Mucosa of stomach (tissue), 1 donor: ENCODE results near the gene CTSH.
A peak's percentile ranks its signal among the peaks of the same experiment; 100 is the strongest.

Experiments used
- H3K27me3 ChIP-seq: one replicate; pipeline ENCODE4 v1.7.0; 2013; ENCODE audit warnings: mild to moderate bottlenecking, low read length; ENCODE audit not compliant: control insufficient read depth, insufficient read depth
- H3K36me3 ChIP-seq: one replicate; pipeline ENCODE4 v1.7.0; 2013; ENCODE audit warnings: low read length; ENCODE audit not compliant: control insufficient read depth, insufficient read depth
- H3K4me1 ChIP-seq: one replicate; pipeline ENCODE4 v1.7.0; 2013; ENCODE audit warnings: mild to moderate bottlenecking, low read length; ENCODE audit not compliant: control insufficient read depth, insufficient read depth
- H3K4me3 ChIP-seq: one replicate; pipeline ENCODE4 v1.7.0; 2013; ENCODE audit warnings: low read length
- H3K9ac ChIP-seq: one replicate; pipeline ENCODE4 v1.7.0; 2013; ENCODE audit warnings: mild to moderate bottlenecking, low read length, moderate library complexity
- H3K9me3 ChIP-seq: one replicate; pipeline ENCODE4 v1.7.0; 2013; ENCODE audit warnings: mild to moderate bottlenecking, low read length, moderate library complexity; ENCODE audit not compliant: control insufficient read depth
- donor health status: Pancreatic carcinoma.

CTSH gene

GRCh38 chr15:78974272-78974918 lies 29.5 kb upstream of the CTSH start:
- H3K36me3 ChIP-seq, result no peaks in the 10 kb centered on the region
- H3K4me3 ChIP-seq, result no peak overlapping the region
- H3K27me3 ChIP-seq, result no peaks in the 10 kb centered on the region
- H3K9me3 ChIP-seq, result no peaks in the 10 kb centered on the region
- H3K4me1 ChIP-seq, result peaks cover 9% of the 10 kb centered on the region
- H3K9ac ChIP-seq, result no peak overlapping the region

- Histone ChIP-seq H3K9me3 (no peaks in the 10 kb centered on the region), H3K9ac (no peak overlapping the region), H3K36me3 (no peaks in the 10 kb centered on the region), H3K4me1 (peaks cover 18% of the 10 kb centered on the region), H3K27me3 (no peaks in the 10 kb centered on the region), H3K4me3 (no peak overlapping the region)
Observed at GRCh38 chr15:78969687-78970349, 25.0 kb upstream of the CTSH start.

DNA sequence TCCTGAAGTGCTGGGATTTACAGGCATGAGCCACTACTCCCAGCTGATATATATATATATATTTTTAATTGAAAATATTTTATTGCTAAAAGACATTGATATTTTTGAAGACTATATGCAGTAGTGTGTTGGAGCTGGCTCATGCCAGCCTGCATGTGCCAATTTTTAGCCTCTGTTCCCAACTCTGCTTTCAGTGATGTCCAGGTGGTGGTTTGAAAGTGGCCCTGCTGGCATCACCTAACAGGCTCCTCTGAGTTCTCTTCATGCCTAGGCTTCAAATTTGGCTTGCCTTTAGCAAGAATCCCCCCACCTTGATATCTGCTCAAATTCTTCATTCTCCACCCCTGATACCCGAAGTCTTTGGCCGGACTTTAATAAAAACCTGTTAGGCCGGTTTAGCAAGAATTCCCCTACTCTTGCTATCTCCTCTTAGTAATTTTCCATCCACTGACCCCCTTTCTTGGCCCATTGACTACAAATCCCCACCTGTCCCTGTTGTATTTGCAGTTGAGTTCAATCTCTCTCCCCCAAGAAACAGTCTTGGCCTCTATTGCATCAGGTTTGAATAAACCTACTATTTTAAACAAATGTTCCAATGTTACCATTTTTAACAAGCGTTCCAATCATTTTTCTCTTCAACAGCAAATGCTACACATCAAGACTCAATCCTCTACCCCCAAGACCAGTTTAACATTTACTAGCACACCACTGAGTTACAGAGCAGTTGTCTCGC lies 23.9 kb upstream of the CTSH start:
- H3K9me3 ChIP-seq, result no peaks in the 10 kb centered on the region
- H3K9ac ChIP-seq, result no peak overlapping the region
- H3K36me3 ChIP-seq, result no peaks in the 10 kb centered on the region
- H3K4me3 ChIP-seq, result no peak overlapping the region
- H3K27me3 ChIP-seq, result no peaks in the 10 kb centered on the region
- H3K4me1 ChIP-seq, result peaks cover 18% of the 10 kb centered on the region

DNA sequence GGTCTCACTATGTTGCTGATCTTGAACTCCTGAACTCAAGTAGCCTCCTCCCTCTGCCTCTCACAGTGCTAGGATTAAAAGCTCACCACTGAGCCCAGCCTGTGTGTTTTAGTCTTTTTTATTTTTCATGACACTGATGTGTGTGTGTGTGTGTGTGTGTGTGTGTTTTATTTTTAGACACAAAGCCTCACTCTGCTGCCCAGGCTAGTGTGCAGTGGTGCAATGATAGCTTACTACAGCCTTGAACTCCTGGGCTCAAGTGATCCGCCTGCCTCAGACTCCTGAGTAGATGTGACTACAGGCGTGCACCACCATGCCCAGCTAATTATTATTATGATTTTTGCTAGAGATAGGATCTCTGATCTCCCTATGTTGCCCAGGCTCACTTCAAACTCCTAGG lies 23.3 kb upstream of the CTSH start:
- peaks cover 21% of the 10 kb centered on the region for H3K4me1 ChIP-seq
- H3K9ac ChIP-seq, result no peak overlapping the region
- no peaks in the 10 kb centered on the region for H3K27me3 ChIP-seq
- no peak overlapping the region for H3K4me3 ChIP-seq
- H3K9me3 ChIP-seq, result no peaks in the 10 kb centered on the region
- H3K36me3 ChIP-seq, result no peaks in the 10 kb centered on the region

DNA sequence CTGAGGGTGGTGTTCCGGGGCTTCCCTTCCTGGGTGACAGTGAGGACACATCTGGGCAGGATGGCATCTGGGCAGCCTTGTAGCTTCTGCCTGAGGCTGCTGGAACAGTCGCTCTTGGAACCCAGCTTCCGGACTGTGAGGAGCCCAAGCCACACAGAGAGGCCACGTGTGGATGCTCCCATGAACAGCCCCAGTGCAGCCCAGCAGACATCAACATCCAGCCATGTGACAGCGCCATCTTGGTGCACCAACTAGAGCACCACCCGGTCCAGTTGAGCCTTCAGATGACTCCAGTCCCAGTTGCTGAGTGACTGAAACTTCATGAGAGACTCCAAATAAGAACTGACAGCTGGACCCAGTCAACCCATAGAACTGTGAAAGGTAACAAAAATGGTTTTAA lies 15.5 kb upstream of the CTSH start:
- H3K27me3 ChIP-seq, result no peaks in the 10 kb centered on the region
- H3K9me3 ChIP-seq, result no peaks in the 10 kb centered on the region
- H3K36me3 ChIP-seq, result no peaks in the 10 kb centered on the region
- H3K4me3 ChIP-seq, result no peak overlapping the region
- H3K9ac ChIP-seq, result no peak overlapping the region
- H3K4me1 ChIP-seq, result peaks cover 3% of the 10 kb centered on the region

- Histone ChIP-seq H3K36me3 (no peaks in the 10 kb centered on the region), H3K4me3 (no peak overlapping the region), H3K4me1 (peaks cover 3% of the 10 kb centered on the region)
Observed at GRCh38 chr15:78959360-78959759, 14.5 kb upstream of the CTSH start.

GRCh38 chr15:78957416-78958093 lies 12.7 kb upstream of the CTSH start:
- Histone ChIP-seq H3K4me1 (peaks cover 5% of the 10 kb centered on the region), H3K9ac (no peak overlapping the region), H3K27me3 (no peaks in the 10 kb centered on the region), H3K4me3 (no peak overlapping the region), H3K9me3 (no peaks in the 10 kb centered on the region), H3K36me3 (no peaks in the 10 kb centered on the region)

More at GRCh38 chr15:78959360-78959759, 14.5 kb upstream of the CTSH start:
- Histone ChIP-seq H3K9me3 (no peaks in the 10 kb centered on the region), H3K27me3 (no peaks in the 10 kb centered on the region), H3K9ac (no peak overlapping the region)

DNA sequence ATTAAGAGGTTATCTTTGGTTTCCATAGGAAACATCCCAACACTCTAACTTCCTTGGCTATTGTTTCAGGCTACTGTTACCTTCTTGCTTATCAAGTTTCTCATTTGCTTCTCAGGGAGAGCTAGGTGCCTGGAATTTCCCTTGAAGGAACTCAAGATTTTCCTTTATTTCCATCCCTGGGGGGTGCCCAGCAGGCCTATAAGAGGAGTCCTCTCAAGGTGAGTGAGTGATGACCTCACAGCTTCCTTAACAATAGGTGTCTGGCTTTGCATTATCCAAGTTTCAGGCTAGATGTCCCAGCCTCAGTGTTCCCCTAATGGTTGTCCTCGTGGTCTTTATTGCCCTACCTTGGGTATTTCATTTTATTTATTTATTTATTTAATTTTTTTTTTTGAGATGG lies 12.1 kb upstream of the CTSH start:
- Histone ChIP-seq H3K4me3 (no peak overlapping the region), H3K27me3 (no peaks in the 10 kb centered on the region), H3K9ac (no peak overlapping the region), H3K36me3 (no peaks in the 10 kb centered on the region), H3K4me1 (peaks cover 8% of the 10 kb centered on the region), H3K9me3 (no peaks in the 10 kb centered on the region)

DNA sequence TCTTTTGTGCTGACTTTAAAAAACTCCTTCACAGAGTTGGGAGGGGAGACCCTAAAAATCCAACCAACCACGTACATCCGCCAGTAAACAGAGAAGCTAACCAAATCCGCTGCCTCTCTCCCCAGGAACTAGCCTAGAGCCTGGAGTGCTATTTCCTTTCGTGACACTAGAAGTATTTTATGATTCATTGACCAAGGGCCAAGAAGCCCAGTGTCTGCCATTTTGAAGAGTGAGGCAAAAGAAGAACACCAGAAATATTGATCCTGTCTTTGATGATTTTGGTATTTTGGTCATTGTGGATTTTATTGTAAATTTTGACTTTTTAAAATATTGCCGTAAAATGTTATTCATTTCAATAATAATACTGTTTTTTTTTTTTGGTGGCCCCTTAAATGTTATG lies 10.5 kb upstream of the CTSH start:
- no peak overlapping the region for H3K4me3 ChIP-seq

DNA sequence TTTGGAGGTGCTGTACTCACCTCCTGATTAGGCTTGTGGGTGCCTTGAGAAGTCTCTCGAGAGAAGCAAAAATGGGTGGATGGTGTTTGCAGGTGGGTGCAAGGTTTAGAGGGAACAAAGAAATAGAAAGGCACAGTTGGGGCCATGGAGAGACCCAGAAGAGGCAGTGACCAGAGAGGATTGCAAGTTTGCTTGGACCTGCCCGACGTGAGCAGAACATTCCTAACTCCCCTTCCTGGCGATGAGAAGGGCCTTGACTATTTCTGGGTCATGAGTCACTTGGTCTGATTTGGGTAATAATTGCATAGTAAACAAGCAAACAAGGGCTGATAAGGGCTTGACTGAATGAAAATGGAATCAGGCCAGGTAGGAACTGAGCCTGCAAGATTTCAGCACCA lies 7.0 kb upstream of the CTSH start:
- no peaks in the 10 kb centered on the region for H3K36me3 ChIP-seq
- no peak overlapping the region for H3K4me3 ChIP-seq
- H3K9ac ChIP-seq, result peak overlapping the region; percentile 32
- no peaks in the 10 kb centered on the region for H3K9me3 ChIP-seq
- H3K27me3 ChIP-seq, result no peaks in the 10 kb centered on the region
- peaks cover 51% of the 10 kb centered on the region for H3K4me1 ChIP-seq

More for the DNA sequence above, 10.5 kb upstream of the CTSH start:
- H3K36me3 ChIP-seq, result no peaks in the 10 kb centered on the region
- H3K4me1 ChIP-seq, result peaks cover 24% of the 10 kb centered on the region
- H3K27me3 ChIP-seq, result no peaks in the 10 kb centered on the region
- no peak overlapping the region for H3K9ac ChIP-seq
- H3K9me3 ChIP-seq, result no peaks in the 10 kb centered on the region

DNA sequence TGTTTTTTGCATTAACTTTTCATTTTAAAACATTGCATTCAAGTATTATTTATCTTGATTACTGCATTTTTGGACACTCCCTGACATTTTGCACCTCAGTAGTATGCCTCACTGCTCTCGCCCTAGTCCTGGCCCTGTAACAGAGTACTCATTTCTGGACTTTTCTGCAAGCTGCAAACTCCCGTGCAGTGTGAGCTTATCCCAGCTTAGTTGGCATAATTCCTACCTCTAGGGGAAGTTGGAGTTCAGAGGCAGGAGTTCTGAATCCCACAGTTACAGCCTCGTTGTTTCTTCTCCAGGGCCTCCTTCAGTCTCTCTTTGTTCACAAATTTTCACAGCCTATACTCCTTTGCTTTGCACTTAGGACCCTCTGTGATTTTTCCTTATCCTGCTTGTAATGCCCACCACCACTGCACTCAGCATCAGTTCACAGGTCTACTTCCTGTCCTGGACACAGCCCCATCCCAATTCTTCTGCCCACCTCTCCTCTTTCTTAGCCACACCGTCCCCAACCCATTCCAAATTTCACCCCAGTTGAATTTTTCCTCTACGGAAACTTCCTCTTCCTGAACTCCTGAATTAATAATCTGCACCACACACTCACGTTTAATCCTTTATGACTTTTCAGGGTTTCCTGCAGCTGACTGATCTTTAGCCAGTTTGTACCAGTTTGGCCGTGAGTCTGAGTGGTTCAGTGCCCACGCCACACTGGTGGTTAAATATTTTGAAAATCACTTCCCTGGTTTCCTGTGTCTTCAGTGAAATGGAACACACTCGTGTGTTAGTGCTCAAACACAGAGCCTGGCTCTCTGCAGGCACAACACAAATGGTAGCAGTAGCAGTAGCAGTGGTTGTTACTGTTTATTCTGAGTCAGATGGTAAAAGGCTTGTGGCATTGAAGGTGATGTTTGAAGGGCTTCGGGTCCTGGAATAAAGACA lies 6.3 kb upstream of the CTSH start:
- H3K4me3 ChIP-seq, result no peak overlapping the region
- H3K4me1 ChIP-seq, result peaks cover 54% of the 10 kb centered on the region
- H3K36me3 ChIP-seq, result no peaks in the 10 kb centered on the region
- no peaks in the 10 kb centered on the region for H3K27me3 ChIP-seq
- H3K9me3 ChIP-seq, result no peaks in the 10 kb centered on the region
- peak overlapping the region; percentile 32 for H3K9ac ChIP-seq
